Activated CD4-positive, alpha-beta T cell treated with anti-CD3 and anti-CD28 coated beads, Interleukin-2, amount 50 U/mL, for 24 hours (primary cell): ENCODE measurements around the gene LCNL1.
"Not testable (repeated sequence)": the region's sequence is repeated elsewhere in the genome, so short reads cannot be mapped to it uniquely, and the experiment has no call there.

Experiments
- DNase-seq, 2 donors: peaks; one replicate each; pipeline ENCODE4 v3.0.0-alpha.2; 2020; ENCODE audit warnings: low read depth in 1 of 2, low spot score in 1 of 2

Gene LCNL1

GRCh38 chr9:137021979-137022661 is 39.3 kb downstream of the LCNL1 start:
- peak in 1 of 2 donors; percentile 52 for DNase-seq

GRCh38 chr9:137022662-137023008 is 39.8 kb downstream of the LCNL1 start:
- DNase-seq: no peak

- DNase-seq: no peak
These were observed 40.4 kb downstream of the LCNL1 start for GRCh38 chr9:137023157-137023556.

- DNase-seq: no peak
These were observed 40.8 kb downstream of the LCNL1 start for GRCh38 chr9:137023583-137023991.

GRCh38 chr9:137025517-137025966 is 42.7 kb downstream of the LCNL1 start:
- no peak for DNase-seq

GRCh38 chr9:137026384-137026783 is 43.6 kb downstream of the LCNL1 start:
- no peak for DNase-seq

- no peak for DNase-seq
These were observed 44.0 kb downstream of the LCNL1 start for GRCh38 chr9:137026828-137027227.

GRCh38 chr9:137027369-137028262 is 44.8 kb downstream of the LCNL1 start, which contains the start of gene ABCA2:
ABCA2 (minus strand) TSS chr9:137028237; CDS start chr9:137028140, 97 bp downstream.
- no peak for DNase-seq

GRCh38 chr9:137028263-137029057 is 45.7 kb downstream of the LCNL1 start:
- peak in 1 of 2 donors; percentile 36 for DNase-seq

- peak; percentile 47 to 61 for DNase-seq
These were observed 46.5 kb downstream of the LCNL1 start for GRCh38 chr9:137029058-137029936.

- no peak for DNase-seq
These were observed 47.2 kb downstream of the LCNL1 start for GRCh38 chr9:137030006-137030405.

- DNase-seq: no peak
These were observed 48.0 kb downstream of the LCNL1 start for GRCh38 chr9:137030538-137031527.

- DNase-seq: no peak
These were observed 49.3 kb downstream of the LCNL1 start, which contains the start of gene FUT7 for GRCh38 chr9:137031904-137032640. FUT7 (minus strand) TSS chr9:137032088; CDS start chr9:137031991, 97 bp downstream.

GRCh38 chr9:137032858-137033257 is 50.1 kb downstream of the LCNL1 start:
- DNase-seq: no peak

- not testable (repeated sequence) for DNase-seq
These were observed 50.7 kb downstream of the LCNL1 start for GRCh38 chr9:137033481-137033880.

GRCh38 chr9:137034039-137034708 is 51.4 kb downstream of the LCNL1 start:
- DNase-seq: no peak

- DNase-seq: peak; percentile 77 to 83
These were observed 52.1 kb downstream of the LCNL1 start for GRCh38 chr9:137034709-137035506.
